Measurements from ENCODE around the gene FMO3. TPM values are rescaled to one million over a fixed set of nuclear protein-coding genes. Genes with fewer than 3 reads are reported as not detected.

Gene FMO3
- total RNA-seq, 1 experiment from 2014 or later, result 0.12 TPM

GRCh38 chr1:171107969-171108368 lies 17.3 kb downstream of the FMO3 start:
- Histone ChIP-seq H3K4me1 (ENCODE audit: control insufficient read depth in 1 of 2, insufficient read depth in 2 of 2, low read length in 2 of 2) (no peaks in the 10 kb centered on the region), H3K9me3 (ENCODE audit: control insufficient read depth in 1 of 2, insufficient read depth in 1 of 2, low read depth in 1 of 2, low read length in 2 of 2) (no peaks in the 10 kb centered on the region), H3K9me2 (ENCODE audit: insufficient read depth) (no peaks in the 10 kb centered on the region), H3K27me3 (ENCODE audit: insufficient read depth, low read length) (peaks cover 9% of the 10 kb centered on the region; the same call in 1 of the 2 replicates), H4K20me1 (ENCODE audit: insufficient read depth) (no peaks in the 10 kb centered on the region), H3K4me3 (replicated peaks in 1 of 2; ENCODE audit: low read depth in 1 of 2, low read length in 2 of 2) (no peak overlapping the region), H3K79me2 (ENCODE audit: insufficient read depth, low read length) (no peaks in the 10 kb centered on the region), H3K4me2 (ENCODE audit: low read length) (no peak overlapping the region), H3K36me3 (ENCODE audit: control insufficient read depth in 1 of 2, insufficient read depth in 2 of 2, low read length in 2 of 2) (no peaks in the 10 kb centered on the region), H2AFZ (ENCODE audit: low read depth, low read length, poor library complexity, severe bottlenecking) (no peak overlapping the region), H3K27ac (ENCODE audit: low read depth, low read length) (no peak overlapping the region), H3K9ac (ENCODE audit: low read length) (no peak overlapping the region)
- intact Hi-C loops (cut with micrococcal nuclease), result no loop called here
- CTCF ChIA-PET, result no interaction called here
- RAD21 ChIA-PET (ENCODE audit: low non-redundant PET in 1 of 2, low total read pairs in 2 of 2, uncharacterized antibody in 2 of 2, unreplicated experiment in 2 of 2), result no interaction called here
- BruUV-seq (replicated peaks), result no TSS peak
- ATAC-seq, result no peak
- DNase-seq (ENCODE audit: low read depth, low spot score), result no peak
- TF ChIP-seq REST (IDR thresholded peaks at IDR 0.05; ENCODE audit: low read depth) (no peak), CTCF (IDR thresholded peaks at IDR 0.05 in 2 of 3, conservative IDR thresholded peaks at IDR 0.05 in 1 of 3; ENCODE audit: borderline replicate concordance in 1 of 3, insufficient read depth in 1 of 3, low read depth in 2 of 3, low read length in 2 of 3) (0 out of 6 replicates have a peak, but pooled peaks of 1 of the 3 experiments have one; percentile 14), EZH2phosphoT487 (IDR thresholded peaks at IDR 0.05; ENCODE audit: borderline replicate concordance) (no peak), POLR2AphosphoS5 (IDR thresholded peaks at IDR 0.05; ENCODE audit: low read depth, low read length) (no peak)
- POLR2A ChIA-PET, result no interaction called here

Measured in HCT116 (cell line).